Measurements from ENCODE around the gene OR5A2. TPM values are rescaled to one million over a fixed set of nuclear protein-coding genes. Genes with fewer than 3 reads are reported as not detected.

The OR5A2 gene
- total and polyA plus RNA-seq, 2 of the 8 experiments (the other 6 are each of a cell fraction or from before 2014, with no cell fraction given): not detected

GRCh38 chr11:59463190-59463641, 37.0 kb upstream of the OR5A2 start:
- Histone ChIP-seq H3K14ac (ENCODE audit: insufficient read length) (no peak overlapping the region), H2AFZ (ENCODE audit: low read length) (peak overlapping the region; percentile 86), H3K4me3 (ENCODE audit: extremely low read depth in 1 of 4, insufficient read depth in 2 of 4, low read depth in 3 of 4, low read length in 4 of 4) (no peak overlapping the region), H3K4me1 (replicated peaks in 1 of 4; ENCODE audit: control insufficient read depth in 3 of 4, insufficient read depth in 4 of 4, low read length in 3 of 4) (peaks cover 0 to 3% (median 0%) of the 10 kb centered on the region in 4 experiments; a peak in 1 of 7 replicates), H2BK5ac (ENCODE audit: low read depth, low read length) (no peak overlapping the region), H3K79me1 (ENCODE audit: low read depth, low read length) (no peaks in the 10 kb centered on the region), H3K27ac (ENCODE audit: low read depth, low read length) (no peak overlapping the region), H3K4ac (replicated peaks; ENCODE audit: insufficient read length, low read depth, low read length) (no peak overlapping the region), H3K36me3 (ENCODE audit: control insufficient read depth in 2 of 4, insufficient read depth in 4 of 4, low read length in 3 of 4) (no peaks in the 10 kb centered on the region), H3K56ac (replicated peaks; ENCODE audit: insufficient read length, low read depth, low read length) (no peak overlapping the region), H3K23ac (ENCODE audit: insufficient read length) (no peak overlapping the region), H3K9me3 (ENCODE audit: insufficient read depth in 2 of 2, low read depth in 1 of 2, low read length in 1 of 2) (no peaks in the 10 kb centered on the region), H3K4me2 (ENCODE audit: insufficient read depth in 1 of 2, low read depth in 2 of 2, low read length in 2 of 2) (no peak overlapping the region), H4K20me1 (replicated peaks in 1 of 2; ENCODE audit: control insufficient read depth in 1 of 2, insufficient read depth in 2 of 2, low read length in 2 of 2) (no peaks in the 10 kb centered on the region), H3K9ac (replicated peaks in 1 of 4; ENCODE audit: extremely low read depth in 1 of 4, low read depth in 3 of 4, low read length in 3 of 4) (peak overlapping the region in 1 of 4 experiments; percentile 13; a peak in 1 of 7 replicates), H4K8ac (ENCODE audit: extremely low read depth, insufficient read depth, low read length) (no peak overlapping the region), H4K91ac (replicated peaks; ENCODE audit: insufficient read length, low read length) (no peak overlapping the region), H2BK120ac (replicated peaks; ENCODE audit: low read depth, low read length) (no peak overlapping the region), H3K18ac (ENCODE audit: extremely low read depth, low read length) (no peak overlapping the region), H2BK15ac (ENCODE audit: low read length) (no peak overlapping the region), H3K23me2 (ENCODE audit: low read depth, low read length) (no peaks in the 10 kb centered on the region), H2BK12ac (ENCODE audit: low read depth, low read length) (no peak overlapping the region), H4K5ac (ENCODE audit: insufficient read length, low read depth, low read length) (no peak overlapping the region), H3K27me3 (replicated peaks in 1 of 4; ENCODE audit: control insufficient read depth in 3 of 4, extremely low read depth in 1 of 4, insufficient read depth in 3 of 4, low read length in 3 of 4) (no peaks in the 10 kb centered on the region), H2BK20ac (ENCODE audit: low read length) (no peak overlapping the region), H2AK5ac (ENCODE audit: low read depth, low read length) (no peak overlapping the region), H3K79me2 (ENCODE audit: control insufficient read depth in 1 of 2, insufficient read depth in 2 of 2, low read length in 2 of 2) (no peaks in the 10 kb centered on the region)
- TF ChIP-seq CTCF (IDR thresholded peaks at IDR 0.05; ENCODE audit: control extremely low read depth in 1 of 3, insufficient read depth in 1 of 3, low read depth in 1 of 3, low read length in 3 of 3) (peak in 1 of 3 experiments; percentile 31; a peak in 1 of 4 replicates), USF2 (IDR thresholded peaks at IDR 0.05; ENCODE audit: low read length) (no peak)
- no peak for FAIRE-seq
- CTCF ChIA-PET (ENCODE audit: partially characterized antibody): interaction anchor here (0.6 to 0.9 kb wide), 2 partner anchors 9 to 1217 kb away, joined by 3 read pairs; no protein-coding TSS in a partner anchor
- POLR2A ChIA-PET (ENCODE audit: partially characterized antibody): no interaction called here
- WGBS, 2 experiments (ENCODE audit: extremely low coverage in 1 of 2, insufficient coverage in 1 of 2, insufficient read length in 1 of 2, insufficient replicate concordance in 2 of 2, low coverage in 1 of 2, low lambda C conversion rate in 2 of 2, missing lambda C conversion rate in 1 of 2): 77% methylated on average over 5 of the region's 5 CpGs; no CpG with 5 or more reads in 1 of the 2 experiments
- DNase-seq (ENCODE audit: low read depth in 1 of 2, low spot score in 2 of 2): no peak

All from H1 (cell line).